ENCODE measurements around the gene DLG2.

Gene DLG2

GRCh38 chr11:84685149-84685548 lies 942.0 kb downstream of the DLG2 start:
- DNase-seq (ENCODE audit: low read depth) = no peak
- H3K4me3 ChIP-seq (ENCODE audit: low read depth, low read length) = no peak overlapping the region

GRCh38 chr11:84681456-84681855 lies 945.7 kb downstream of the DLG2 start:
- H3K4me3 ChIP-seq (ENCODE audit: low read depth, low read length) = no peak overlapping the region
- DNase-seq (ENCODE audit: low read depth) = no peak

GRCh38 chr11:84675396-84676025 lies 951.6 kb downstream of the DLG2 start:
- no peak overlapping the region for H3K4me3 ChIP-seq (ENCODE audit: low read depth, low read length)
- no peak for DNase-seq (ENCODE audit: low read depth)

GRCh38 chr11:84673753-84674152 lies 953.4 kb downstream of the DLG2 start:
- no peak overlapping the region for H3K4me3 ChIP-seq (ENCODE audit: low read depth, low read length)
- DNase-seq (ENCODE audit: low read depth) = no peak

GRCh38 chr11:84671325-84671999 lies 955.7 kb downstream of the DLG2 start:
- no peak overlapping the region for H3K4me3 ChIP-seq (ENCODE audit: low read depth, low read length)
- no peak for DNase-seq (ENCODE audit: low read depth)

GRCh38 chr11:84663731-84664130 lies 963.4 kb downstream of the DLG2 start:
- H3K4me3 ChIP-seq (ENCODE audit: low read depth, low read length) = no peak overlapping the region
- no peak for DNase-seq (ENCODE audit: low read depth)

GRCh38 chr11:84660257-84660977 lies 966.7 kb downstream of the DLG2 start:
- no peak for DNase-seq (ENCODE audit: low read depth)
- H3K4me3 ChIP-seq (ENCODE audit: low read depth, low read length) = no peak overlapping the region

GRCh38 chr11:84655712-84656111 lies 971.4 kb downstream of the DLG2 start:
- no peak for DNase-seq (ENCODE audit: low read depth)
- no peak overlapping the region for H3K4me3 ChIP-seq (ENCODE audit: low read depth, low read length)

- no peak overlapping the region for H3K4me3 ChIP-seq (ENCODE audit: low read depth, low read length)
- no peak for DNase-seq (ENCODE audit: low read depth)
Observed at GRCh38 chr11:84648471-84648870, 978.7 kb downstream of the DLG2 start.

- no peak for DNase-seq (ENCODE audit: low read depth)
- no peak overlapping the region for H3K4me3 ChIP-seq (ENCODE audit: low read depth, low read length)
Observed at GRCh38 chr11:84645988-84646694, 981.0 kb downstream of the DLG2 start.

GRCh38 chr11:84642500-84642899 lies 984.6 kb downstream of the DLG2 start:
- H3K4me3 ChIP-seq (ENCODE audit: low read depth, low read length) = no peak overlapping the region
- DNase-seq (ENCODE audit: low read depth) = no peak

- no peak for DNase-seq (ENCODE audit: low read depth)
- H3K4me3 ChIP-seq (ENCODE audit: low read depth, low read length) = no peak overlapping the region
Observed at GRCh38 chr11:84634309-84634708, 992.8 kb downstream of the DLG2 start.

GRCh38 chr11:84628871-84629620 lies 998.1 kb downstream of the DLG2 start:
- no peak for DNase-seq (ENCODE audit: low read depth)
- no peak overlapping the region for H3K4me3 ChIP-seq (ENCODE audit: low read depth, low read length)

- no peak overlapping the region for H3K4me3 ChIP-seq (ENCODE audit: low read depth, low read length)
- no peak for DNase-seq (ENCODE audit: low read depth)
Observed at GRCh38 chr11:84626256-84626655, 1000.9 kb downstream of the DLG2 start.

GRCh38 chr11:84612645-84613044 lies 1014.5 kb downstream of the DLG2 start:
- no peak for DNase-seq (ENCODE audit: low read depth)
- H3K4me3 ChIP-seq (ENCODE audit: low read depth, low read length) = no peak overlapping the region

GRCh38 chr11:84608837-84609196 lies 1018.3 kb downstream of the DLG2 start:
- no peak overlapping the region for H3K4me3 ChIP-seq (ENCODE audit: low read depth, low read length)
- DNase-seq (ENCODE audit: low read depth) = no peak

GRCh38 chr11:84607975-84608836 lies 1018.9 kb downstream of the DLG2 start:
- DNase-seq (ENCODE audit: low read depth) = no peak
- no peak overlapping the region for H3K4me3 ChIP-seq (ENCODE audit: low read depth, low read length)

GRCh38 chr11:84594602-84595001 lies 1032.5 kb downstream of the DLG2 start:
- no peak for DNase-seq (ENCODE audit: low read depth)

GRCh38 chr11:84590106-84590505 lies 1037.0 kb downstream of the DLG2 start:
- no peak overlapping the region for H3K4me3 ChIP-seq (ENCODE audit: low read depth, low read length)
- no peak for DNase-seq (ENCODE audit: low read depth)

More at GRCh38 chr11:84594602-84595001, 1032.5 kb downstream of the DLG2 start:
- no peak overlapping the region for H3K4me3 ChIP-seq (ENCODE audit: low read depth, low read length)
